Effector CD8-positive, alpha-beta T cell (primary cell): ENCODE data around the gene HES4.
"Not testable (repeated sequence)": the region's sequence is repeated elsewhere in the genome, so short reads cannot be mapped to it uniquely, and the experiment has no call there.

Source experiments
- DNase-seq: peaks from one replicate; lab custom pipeline; 2025; lab: John Stamatoyannopoulos, UW

HES4 gene

GRCh38 chr1:998745-998994 is 1.2 kb downstream of the HES4 start:
- no peak for DNase-seq

DNA sequence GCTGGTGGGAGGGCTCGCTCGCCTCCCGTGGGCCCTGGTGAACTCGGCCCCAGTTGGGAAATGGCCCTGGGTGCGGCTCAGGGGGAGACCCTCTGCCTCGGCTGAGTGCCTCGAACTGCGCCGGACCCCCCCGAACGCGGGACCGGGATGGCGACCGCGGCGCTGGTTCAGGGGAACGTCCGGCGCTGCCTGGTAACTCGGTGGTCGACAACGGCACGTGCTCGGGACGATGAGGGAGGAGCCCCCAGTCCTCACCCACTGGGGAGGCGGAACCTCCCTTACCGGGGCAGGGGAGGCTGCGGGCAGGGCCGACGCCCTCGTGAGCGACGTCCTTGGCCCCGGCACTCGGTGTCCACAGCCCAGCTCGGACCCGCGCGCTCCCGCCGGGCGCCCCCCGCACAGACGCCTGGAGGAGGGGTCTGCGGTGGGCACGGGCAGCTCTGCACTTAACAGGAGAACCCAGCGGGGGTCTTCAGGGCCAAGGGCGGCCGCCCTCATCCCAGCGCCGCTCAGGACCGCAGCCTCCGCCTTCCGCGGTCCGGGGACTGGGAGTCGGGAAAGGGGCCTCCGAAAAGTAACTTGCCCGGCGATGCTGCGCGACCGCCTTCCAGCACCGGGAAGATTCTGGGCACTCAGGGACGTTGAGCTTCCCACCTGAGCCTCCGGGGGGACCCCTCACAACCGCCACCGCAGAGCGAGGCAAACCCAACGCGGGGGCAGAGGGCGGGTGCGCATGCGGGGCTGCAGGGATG is 1.7 kb downstream of the HES4 start:
- DNase-seq = no peak

GRCh38 chr1:997713-997992 is 2.2 kb downstream of the HES4 start:
- no peak for DNase-seq

DNA sequence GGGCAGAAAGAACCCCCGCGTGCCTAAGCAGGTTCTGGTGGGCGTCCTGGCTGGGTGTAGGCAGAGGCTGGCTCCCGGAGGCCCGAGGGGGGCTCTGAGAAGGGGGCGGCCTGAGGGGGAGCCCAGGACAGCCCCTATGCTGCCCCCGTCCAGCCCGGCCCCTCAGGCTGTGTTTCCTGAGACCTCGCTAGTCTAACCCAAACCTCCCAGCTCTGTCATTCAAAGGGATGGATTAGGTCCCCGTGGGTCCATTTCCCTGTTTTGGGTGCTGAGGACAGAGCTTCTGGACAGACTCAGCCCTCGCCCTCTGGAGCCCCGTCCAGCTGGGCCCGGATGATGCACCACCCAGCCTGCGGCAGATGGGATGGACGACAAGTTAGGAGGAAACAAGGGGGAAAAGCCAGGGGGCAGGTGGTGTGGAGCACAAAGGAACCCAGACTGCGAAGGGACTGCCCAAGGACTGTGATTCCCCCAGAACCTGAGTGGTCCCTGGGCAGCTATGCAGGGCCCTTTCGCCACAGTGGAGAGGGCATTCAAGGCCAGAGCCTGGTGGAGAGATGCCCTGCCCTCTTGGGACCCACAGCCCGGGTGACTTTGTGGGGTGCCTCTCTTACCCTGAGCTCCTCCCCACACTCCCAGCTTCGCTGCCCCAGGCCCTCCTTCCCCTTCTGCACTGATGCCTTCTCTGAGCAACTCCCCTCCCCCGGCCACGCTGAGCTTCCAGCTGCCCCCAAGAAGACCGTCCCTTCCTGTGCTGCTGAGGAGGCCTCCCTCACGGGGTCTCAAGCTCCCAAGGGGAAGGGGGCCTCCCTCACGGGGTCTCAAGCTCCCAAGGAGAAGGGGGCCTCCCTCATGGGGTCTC is 2.8 kb downstream of the HES4 start:
- DNase-seq = no peak

- DNase-seq = no peak
Observed at GRCh38 chr1:995665-996633, 3.9 kb downstream of the HES4 start.

- not testable (repeated sequence) for DNase-seq
Observed at GRCh38 chr1:994546-994945, 5.4 kb downstream of the HES4 start.

DNA sequence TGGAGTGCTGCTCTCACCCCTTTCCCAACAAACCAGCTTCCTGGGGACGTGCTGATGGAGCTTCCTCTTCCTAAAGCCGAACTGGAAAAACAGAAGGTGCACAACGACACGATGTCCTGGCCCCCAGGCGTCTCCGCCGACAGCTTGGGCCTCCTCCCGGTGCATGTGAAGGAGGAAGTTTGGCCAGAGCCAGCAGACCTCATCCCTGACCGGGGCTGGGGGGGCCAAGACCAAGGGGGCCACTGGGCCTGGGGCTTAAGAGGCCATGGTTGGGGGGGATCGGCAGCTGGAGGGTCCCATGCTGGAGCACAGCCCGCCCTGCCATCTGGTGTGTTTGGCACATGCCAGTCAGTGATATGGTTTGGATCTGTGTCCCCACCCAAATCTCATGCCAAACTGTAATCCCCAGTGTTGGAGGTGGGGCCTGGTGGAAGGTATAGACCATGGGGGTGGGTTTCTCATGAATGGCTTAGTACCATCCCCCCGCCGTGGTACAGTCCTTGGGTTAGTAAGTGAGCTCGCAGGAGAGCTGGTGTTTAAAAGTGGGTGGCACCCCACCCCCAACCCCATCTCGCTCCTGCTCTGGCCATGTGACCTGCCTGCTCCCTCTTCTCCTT is 6.4 kb downstream of the HES4 start:
- no peak for DNase-seq

DNA sequence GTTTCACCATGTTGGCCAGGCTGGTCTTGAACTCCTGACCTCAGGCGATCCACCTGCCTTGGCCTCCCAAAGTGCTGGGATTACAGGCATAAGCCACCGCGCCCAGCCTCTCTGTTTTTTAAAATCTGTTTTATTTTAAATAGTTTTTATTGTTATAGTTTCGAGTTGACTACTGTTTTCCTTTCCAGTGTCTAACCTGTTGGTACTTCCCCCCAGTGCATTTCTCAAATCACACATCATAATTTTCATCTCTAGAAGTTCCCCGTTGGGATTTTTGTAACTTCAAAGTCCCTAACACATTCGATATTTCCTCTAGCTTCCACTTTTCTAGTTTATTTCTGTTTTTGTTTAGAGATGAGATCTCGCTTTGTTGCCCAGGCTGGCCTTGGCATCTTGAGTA is 7.5 kb downstream of the HES4 start:
- DNase-seq = no peak

- no peak for DNase-seq
Observed at GRCh38 chr1:991895-992294, 8.0 kb downstream of the HES4 start.

GRCh38 chr1:991275-991674 is 8.6 kb downstream of the HES4 start:
- DNase-seq = not testable (repeated sequence)

GRCh38 chr1:988061-988460 is 11.8 kb downstream of the HES4 start:
- not testable (repeated sequence) for DNase-seq

- DNase-seq = no peak
Observed at GRCh38 chr1:985126-985525, 14.8 kb downstream of the HES4 start.

DNA sequence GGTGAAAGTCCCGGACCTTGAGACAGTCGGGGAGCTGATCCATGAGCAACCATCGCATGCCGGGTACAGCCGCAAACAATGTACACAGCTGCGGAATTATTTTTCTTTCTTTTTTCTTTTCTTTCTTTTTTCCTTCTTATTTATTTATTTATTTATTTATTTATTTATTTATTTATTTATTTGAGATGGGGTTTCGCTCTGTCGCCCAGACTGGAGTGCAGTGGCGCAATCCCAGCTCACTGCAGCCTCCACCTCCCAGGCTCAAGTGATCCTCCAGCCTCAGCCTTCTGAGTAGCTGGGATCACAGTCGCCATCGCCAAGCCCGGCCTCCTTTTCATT is 15.5 kb downstream of the HES4 start:
- no peak for DNase-seq

DNA sequence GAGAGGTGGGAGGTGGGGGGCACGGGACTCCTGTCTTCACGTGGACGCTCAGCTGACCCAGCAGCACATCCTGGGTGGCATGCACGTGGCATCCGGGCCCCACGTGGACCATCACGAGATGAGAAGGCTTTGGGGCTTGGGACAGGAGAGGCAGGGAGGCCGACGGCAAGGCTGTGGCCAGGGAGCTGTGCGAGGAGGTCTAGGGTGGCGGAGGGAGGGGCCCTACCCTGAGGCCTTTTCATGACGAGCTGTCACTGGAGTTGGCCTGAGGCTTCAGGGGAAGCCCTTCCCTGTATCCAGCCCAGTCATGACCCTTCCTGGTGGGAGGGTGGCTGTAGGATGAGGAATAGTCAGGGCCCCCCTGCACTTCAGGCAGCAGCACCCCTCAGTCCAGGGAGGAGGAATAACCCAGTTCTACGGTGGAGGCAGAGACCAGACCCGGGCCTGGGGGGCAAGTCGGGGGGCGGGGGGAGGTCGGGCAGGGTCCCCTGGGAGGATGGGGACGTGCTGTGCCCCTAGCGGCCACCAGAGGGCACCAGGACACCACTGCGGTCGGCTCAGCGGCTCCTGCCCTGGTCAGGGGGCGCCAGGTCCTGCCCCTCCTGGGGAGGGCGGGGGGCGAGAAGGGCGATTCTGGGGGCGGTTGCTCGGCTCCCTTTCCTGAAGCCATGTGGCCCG is 16.0 kb downstream of the HES4 start:
- DNase-seq = peak; percentile 52

DNA sequence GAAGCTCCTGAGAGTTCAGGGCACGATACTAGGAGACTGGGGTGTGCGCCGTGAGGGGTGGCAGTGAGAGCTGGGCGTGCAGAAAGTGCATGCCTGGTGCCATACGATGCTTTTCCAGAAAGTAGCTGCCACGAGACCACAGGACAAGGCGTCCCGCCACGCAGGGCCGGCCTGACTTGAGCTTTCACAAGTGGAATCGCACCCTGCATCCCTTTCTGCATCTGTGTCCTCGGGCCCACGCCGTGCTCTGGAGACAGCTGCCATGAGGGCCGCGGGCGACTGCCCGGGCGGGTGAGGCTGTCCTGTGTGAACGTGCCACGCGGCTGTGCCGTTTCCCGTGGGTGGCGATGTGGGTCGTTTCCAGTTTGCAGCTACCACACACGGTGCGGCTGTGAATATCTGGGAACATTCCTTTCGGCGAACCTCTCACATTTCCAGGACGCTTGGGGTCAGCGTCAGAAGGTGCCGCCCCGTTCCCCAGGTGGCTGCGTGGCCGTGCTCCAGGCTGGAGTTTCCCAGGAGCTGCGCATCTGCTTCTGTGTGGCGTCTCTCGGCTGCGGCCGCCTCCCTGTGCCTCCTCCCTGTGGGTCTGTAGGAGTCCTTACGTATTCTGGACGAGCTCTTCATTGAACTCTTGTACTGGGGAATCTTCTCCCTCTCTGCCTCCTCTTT is 17.0 kb downstream of the HES4 start:
- DNase-seq = no peak

- no peak for DNase-seq
Observed at GRCh38 chr1:981955-982558, 17.8 kb downstream of the HES4 start, which contains the start of gene PERM1. Gene PERM1 (minus strand): TSS chr1:982093. CDS start chr1:981029, 1,064 bp downstream.

- DNase-seq = no peak
Observed at GRCh38 chr1:981491-981954, 18.4 kb downstream of the HES4 start.

DNA sequence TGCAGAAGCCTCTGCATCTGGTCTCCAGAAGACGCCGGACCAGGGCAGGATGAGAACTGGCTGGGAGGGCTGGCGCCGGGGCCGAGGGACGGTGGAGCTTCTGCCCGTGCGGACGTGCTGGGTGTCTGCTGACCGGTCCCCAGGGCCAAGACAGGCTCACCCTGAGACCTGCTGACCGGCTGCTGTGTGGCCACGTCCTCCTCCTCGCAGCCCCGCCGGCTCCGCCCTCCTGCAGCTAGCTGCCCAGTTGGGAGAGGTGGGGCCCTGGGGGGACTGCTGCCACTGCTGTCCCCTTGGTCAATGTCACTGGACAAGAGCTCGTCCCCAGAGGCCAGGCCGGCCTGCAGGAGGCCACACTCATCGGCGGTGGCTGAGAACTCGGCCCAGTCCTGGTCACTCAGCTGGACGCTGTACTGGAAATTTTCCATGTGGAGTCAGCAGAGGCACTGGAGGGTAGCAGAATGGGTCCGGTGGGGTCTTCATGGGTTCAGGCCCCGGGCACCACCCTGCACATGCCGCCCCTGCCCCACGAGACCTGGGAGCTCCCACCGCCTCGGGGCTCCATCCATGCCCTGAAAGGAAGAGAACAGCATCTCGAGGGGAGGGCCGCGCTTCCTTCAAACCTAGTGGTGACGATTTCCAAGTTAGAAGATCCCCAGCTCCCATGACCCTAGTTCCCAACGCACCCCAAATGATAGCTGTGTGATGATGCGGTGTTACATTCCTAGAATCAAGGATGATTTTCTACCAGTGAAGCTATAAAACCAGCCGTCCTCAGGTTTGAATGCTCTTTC is 19.1 kb downstream of the HES4 start:
- DNase-seq = no peak

GRCh38 chr1:980137-980571 is 19.7 kb downstream of the HES4 start:
- DNase-seq = no peak

DNA sequence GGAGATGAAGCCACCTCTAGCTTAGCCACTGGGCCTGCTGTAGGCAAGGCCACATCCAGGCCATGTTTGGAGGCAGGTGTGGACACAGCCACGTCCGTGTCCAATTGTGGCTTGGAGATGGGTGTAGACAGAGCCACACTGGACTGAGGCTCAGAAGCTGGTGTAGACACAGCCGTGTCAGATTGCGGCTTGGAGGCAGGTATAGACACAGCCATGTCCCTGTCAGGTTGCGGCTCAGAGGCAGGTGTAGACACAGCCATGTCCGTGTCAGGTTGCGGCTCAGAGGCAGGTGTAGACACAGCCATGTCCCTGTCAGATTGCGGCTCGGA is 20.2 kb downstream of the HES4 start:
- no peak for DNase-seq
